Measurements from ENCODE around the gene POLL.
A peak's percentile ranks its signal among the peaks of the same experiment; 100 is the strongest.

POLL gene

GRCh38 chr10:101573885-101574753 is 13.9 kb downstream of the POLL start:
- DNase-seq: no peak

DNA sequence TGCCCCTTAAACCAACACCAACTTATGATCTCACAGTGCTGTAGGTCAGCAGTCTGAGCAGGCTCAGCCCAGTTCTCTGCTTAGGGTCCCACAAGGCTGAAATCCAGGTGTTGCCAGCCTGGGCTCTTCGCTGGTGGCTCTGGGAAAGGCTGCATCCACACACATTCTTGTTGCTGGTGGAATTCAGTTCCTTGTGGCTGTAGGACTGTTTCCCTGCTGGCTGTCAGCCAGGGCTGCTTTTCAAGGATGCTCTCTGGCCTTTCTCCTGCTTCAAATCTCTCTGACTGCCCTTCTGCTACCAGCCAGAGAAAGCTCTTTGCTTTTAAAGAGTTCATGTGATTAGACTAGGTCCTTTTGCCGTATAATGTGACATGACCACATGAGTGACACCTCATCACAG is 15.3 kb downstream of the POLL start:
- no peak for DNase-seq

DNA sequence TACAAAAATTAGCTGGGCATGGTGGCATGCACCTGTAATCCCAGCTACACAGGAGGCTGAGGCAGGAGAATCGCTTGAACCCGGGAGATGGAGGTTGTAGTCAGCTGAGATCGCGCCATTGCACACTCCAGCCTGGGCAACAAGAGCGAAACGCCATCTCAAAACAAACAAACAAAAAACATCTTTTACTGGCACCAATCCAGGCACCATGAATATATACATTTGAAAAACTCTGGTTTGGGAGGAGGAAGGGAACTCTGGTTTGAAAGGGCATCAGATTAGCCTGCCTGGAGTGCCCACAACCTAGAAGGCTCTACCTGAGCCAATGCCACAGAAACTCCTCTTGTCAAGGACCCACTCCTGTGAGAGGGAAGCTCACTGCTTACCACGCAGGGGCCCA is 15.9 kb downstream of the POLL start:
- DNase-seq: no peak

DNA sequence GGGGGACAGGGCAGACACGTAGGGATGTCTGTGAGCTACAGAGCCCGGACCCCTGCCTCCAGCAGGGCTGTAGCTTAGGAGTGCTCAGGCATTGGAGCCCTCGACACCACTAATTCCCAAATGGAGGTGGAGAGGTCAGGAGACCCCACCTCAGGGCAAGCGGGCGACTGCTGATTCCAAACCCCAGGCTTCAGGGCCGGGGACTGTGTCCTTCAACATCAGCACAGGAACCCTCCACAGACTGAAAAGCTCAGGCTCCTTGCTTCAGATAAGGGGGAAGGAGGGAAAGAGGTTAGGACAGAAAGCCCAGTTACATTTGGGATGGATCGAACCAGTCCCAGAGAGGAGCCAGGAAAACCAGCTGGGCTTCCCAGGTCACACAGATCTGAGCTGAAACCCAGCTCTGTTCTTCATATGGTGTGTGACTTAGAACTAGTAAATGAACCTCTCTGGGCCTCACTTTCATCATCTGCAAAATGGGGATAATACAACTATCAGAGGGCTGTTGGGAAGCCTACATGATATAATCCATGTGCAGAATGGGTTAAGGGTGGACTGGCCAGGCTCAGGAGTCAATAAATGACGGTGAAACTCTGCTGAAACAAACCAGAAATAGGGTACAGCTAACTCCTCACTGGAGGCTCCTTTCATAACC is 16.7 kb downstream of the POLL start:
- no peak for DNase-seq

DNA sequence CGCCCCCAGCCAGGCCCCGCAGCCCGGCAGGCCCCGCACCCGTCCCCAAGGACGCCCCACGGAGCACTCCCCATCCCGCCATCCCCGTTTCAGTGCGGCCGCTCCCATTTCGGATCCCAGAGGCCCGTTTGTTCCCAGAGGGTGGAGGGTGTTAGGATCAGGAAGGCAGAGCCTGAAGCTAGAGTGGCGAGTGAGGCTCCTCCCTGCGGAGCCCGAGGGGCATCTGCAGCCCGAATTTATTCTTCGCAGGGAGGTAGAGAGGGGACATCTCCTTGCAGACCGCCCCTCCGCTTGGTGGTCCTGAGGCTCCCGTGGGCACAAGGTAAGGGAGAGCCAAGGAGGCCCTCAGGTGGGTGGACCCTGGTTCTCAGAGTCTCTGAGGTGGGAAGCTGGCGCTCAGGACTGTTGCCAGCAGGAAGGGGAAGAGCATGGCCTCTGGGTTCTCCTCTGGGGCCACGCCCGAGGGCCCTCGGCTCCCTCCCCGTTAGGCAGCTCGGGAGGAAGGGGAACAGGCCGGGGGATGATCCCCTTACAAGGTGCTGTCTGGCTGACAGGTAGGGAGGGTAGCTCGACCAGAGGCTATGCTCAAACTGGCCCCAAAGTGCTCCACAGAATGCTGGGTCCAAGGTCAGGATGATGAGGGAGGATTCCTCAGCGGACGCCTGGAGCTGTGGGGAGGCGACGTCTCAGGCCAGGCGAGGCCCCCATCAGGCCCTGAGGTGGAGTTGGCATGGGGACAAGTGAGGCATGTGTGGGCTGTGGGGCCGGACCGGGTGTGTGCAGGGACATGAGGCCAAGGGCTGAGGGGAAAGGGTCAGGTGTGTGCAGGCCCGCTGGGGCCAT is 17.4 kb downstream of the POLL start:
- DNase-seq: no peak

- peak; percentile 53 for DNase-seq
Observed at GRCh38 chr10:101569622-101570427, 18.2 kb downstream of the POLL start.

- no peak for DNase-seq
Observed at GRCh38 chr10:101569323-101569621, 18.8 kb downstream of the POLL start.

DNA sequence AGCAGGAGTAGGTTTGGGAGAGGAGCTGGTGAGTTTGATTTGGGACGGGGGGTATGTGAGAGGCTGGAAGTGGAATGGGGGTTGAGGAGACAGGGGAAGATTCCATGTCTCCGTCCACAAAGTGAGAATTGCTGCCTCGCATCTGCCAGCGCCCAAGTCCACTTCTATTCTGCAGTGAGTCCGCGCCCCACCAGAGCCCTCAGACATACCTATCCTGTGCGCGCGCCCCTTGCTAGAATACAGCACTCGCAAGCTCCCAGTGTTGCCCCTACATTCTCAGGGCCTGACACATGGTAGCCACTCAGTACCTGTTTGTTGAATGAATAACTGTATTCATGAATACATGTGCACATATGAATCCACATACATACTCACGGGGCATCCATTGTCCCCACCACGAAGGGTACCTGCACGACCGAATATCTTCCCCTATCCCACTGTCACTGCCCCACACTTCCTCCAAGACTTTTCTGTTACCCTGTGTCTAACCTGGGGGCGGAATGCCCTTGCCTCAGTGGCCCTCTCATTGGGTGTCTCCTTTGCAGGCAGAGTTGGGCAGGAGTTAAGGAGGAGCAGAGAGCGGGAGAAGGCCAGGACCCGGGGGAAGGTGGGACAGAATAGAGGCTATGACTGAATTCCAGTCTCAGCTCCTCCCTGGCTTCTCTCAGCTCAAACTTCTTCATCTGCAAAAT is 19.9 kb downstream of the POLL start:
- DNase-seq: no peak

DNA sequence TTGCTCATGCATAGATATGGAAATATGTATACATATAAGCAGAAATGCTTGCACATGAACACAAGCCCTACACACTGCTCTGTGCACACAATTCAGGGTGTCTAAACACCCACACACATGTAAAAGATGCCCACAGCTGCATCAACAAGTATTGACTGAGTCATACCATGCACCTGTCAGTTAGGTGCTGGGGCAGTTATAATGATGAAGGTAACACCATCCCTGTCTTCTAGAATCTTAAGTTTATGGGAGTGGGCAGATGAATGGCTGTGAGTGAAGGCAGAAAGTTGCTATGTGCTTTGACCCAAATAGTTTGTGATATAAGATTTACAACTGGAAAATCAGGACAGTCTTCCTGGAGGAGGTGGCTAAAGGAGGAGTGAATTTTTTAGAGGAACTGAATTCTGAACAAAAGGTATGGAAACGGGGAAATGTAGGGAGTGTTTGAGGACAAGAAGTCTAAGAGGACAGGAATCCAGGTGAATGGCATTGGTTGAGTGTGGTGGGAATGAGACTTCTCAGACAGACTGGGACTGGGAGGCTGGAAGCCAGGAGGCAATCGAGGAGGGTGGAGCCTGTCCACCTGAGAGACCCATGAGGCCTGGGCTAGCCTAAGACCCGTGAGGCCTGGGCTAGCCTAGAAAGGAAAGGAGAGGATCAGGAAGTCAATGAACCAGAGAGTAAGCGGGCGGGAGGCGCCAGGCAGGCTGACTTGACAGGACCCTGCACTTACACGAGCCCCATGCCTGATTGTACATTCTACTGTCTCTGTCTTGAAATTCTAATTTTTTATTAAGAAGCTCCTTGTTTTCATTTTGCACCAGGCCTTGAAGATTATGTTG is 20.7 kb downstream of the POLL start:
- no peak for DNase-seq

DNA sequence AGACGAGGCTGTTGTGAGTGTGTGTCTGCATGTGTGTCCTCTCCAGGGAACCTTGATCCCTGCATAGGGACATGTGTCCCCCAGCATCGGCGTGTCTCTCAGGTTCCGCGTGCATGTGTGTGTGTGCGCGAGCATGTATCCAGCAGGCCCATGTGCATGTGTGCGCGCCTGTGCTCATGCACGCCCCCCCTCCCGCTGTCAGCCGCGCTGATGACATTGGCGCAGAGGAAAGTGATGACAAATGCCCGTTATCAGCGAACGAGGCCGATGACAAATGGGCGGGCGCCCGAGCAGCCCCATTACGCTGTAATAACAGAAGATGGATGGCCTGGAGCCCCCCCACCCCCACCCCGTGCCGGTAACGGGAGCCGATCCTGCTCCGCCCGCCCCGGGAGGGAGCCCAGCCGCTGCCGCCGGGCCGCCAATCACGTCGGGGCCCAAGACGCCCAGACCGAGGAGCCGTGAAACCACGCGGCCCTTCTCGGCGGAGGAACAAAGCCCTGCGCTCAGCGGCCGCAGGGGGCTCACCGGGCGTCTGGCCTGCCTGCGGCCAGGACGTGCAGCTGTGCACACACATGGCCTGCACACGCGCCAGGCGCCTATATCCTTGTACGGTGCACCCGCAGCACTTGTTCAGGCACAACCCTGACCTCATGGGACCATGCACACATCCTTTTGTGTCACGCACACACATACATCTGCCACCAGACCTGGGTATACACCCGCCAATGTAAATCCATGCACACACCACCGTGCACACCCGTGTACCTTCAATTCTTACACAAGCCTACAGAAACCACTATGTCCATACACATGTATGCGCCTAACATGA is 21.5 kb downstream of the POLL start:
- no peak for DNase-seq

DNA sequence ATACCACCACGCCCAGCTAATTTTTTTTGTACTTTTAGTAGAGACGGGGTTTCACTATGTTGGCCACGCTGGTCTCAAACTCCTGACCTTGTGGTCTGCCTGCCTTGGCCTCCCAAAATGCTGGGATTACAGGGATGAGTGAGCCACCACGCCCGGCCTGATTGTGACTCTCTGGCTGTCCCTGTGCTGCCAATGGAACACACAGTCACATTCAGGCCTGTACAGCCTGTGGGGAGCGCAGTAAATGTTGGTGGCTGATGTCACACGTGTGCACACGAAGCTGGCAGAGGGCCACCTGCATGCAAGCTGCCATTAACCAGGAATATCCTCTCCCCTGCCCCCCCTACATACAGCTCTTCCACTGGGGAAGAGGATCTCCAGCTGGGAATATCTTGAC is 22.1 kb downstream of the POLL start:
- no peak for DNase-seq

DNA sequence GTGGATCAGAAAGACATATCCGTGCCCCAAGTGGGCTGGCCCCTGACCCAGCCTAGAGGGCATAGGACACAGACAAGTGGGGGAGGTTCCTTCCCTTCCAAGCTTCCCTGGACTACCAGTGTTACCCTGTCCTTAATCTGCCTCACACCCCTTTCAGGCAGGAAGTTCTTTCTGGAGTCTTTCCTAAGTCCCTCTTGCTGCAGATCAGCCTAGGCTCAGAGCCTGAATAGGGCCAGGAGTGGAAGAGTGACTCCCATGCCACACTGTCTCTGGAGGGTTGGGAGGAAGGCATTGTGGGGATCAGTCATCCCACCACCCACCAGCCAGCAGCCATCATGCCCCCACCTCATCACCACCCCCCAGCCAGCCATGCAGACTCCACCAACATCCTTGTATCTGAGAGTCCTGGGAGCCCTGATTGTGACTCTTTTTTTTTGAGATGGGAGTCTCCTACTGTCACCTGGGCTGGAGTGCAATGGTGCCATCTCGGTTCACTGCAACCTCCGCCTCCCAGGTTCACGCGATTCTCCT is 22.6 kb downstream of the POLL start:
- no peak for DNase-seq

DNA sequence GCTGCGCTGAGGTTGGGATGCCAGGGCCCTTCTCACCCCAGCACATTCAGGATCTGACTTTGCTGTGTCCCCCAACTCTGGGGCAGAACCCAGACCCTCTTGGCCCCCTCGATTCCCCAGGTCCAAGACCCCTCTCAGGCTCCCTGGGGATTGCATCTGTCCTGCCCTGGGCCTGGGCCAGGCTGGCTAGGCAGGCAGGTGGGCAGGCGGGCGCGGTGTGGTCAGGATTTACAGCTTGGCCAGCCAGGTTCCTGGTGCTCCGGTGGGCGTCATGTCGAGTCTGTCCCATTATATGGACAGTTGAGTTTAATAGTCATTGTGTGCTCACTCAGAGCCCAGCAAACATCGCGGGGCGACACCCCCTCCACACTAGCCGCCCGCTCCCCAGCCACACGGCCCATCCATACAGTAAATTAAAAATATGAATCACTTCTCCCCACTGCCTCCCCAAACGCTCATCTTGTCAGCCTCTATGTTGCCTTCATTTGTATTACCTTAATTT is 23.5 kb downstream of the POLL start:
- no peak for DNase-seq

DNA sequence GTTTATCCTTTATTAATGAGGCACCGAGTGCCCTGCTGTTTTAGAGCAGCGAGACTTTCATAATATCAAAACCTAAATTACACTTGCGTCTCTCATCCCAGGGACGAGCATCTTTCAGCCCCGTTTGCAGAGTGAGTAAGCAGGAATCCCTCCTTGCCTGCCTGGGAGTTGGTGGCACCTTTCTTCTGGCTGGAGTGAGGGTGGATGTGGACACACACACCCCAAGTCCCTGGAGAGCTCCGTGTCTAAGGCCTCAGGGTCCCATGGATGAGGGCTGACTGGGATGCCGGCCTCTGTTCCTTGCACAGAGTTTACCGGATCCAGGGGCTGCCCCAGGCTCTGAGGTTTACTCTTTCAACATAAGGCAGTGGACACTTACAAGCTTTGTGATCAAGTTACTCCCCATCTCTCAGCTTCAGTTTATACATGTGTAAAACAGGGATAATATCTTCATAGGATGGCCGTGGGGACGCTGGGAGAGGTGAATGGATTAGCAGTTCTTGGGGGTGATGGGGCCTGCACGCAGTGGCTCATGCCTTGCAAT is 24.5 kb downstream of the POLL start:
- no peak for DNase-seq

DNA sequence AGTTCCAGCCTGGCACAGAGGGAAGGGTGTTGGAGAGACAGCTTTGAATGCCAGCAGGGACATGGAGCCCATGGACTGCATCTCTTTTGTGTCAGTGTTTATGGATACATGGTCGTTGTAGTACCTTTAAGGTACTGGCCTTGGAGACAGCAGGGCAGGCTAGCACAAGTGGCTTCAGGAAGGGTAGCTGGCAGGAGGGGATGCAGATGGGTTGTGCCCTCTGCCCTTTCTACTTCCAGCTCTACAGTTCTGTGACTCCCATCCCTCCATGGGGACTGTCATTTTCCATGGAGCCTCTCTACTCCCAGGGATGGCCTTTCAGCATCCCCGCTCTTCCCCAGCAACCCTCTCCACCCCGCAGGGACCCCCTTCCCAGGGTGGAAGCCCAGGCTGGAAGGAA is 25.1 kb downstream of the POLL start:
- DNase-seq: no peak

GRCh38 chr10:101562231-101562630 is 25.8 kb downstream of the POLL start:
- no peak for DNase-seq

DNA sequence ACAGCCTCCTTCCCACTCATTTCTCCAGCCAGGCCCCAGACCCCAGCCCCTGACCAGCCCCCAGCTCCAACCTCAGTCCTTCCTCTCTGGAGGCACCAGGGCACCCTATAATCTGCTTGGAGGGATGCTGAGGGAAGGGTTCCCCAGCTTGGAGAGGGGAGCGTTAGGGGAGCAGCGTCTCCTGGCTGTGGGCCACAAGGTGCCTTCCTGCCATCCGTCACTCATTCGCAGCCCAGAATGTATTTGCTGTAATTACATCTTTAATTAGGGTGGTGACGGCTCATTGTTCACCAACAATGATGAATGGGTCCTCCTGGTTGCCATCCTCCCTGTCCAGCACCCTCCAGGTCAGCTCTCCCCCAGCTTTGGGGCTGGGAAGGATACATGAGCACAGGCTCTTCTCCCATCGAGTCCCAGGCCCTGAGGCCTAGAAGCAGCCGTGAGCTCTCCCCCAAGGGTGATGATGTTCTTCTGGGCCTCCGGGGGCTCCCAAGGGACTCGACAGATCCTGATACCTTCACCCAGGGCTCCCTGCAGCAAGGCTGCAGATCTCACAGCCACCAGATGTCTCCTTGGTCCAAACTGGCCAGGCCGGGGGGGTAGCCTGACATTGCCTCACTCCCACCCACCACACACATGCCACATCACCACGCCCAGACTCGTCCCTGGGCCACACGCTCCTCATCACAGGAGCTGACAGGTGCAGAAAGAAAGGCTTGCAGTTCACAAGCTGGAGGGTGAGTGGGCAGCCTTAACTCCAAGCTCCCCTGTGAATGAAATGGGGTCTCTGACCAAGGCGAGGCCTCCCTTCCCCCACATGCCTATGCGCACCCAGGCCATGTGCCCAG is 26.8 kb downstream of the POLL start:
- DNase-seq: no peak

DNA sequence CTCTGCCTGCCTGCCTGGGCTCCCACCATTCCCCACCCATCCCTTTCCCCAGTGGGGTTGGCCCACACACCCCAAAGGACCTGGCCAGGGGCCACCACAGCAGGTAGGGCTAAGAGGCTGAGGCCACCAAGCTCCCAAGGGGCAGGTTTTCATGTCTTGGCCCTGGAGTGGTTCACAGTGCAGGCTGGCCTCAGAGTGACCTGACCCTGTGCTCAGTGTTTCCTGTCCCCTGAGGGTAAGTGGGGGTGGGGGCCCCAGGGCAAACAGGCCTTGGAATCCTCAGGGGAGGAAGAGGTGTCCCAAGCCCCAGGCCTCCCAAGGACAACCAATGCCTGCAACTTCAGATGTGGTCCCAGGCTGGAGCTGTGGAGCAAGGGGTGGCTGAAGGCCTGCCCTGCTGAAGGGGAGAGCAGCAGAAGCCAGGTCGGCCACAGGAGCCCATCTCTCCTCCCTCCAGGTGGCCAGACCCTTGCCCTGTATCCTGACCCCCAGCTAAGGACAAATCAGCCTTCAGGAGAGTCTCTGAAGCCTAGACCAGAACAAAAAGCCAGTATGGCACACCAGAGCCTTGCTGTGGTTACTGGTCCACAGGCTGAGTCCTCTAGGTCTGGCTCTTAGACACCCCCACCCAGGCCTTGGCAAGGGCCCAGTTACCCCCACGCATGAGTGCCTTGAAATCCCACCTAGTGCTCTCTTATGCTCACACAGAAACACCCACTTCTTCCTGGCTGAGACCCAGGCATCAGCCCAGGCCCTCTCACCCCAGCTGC is 27.6 kb downstream of the POLL start:
- no peak for DNase-seq
